Measurements from ENCODE around the gene IGSF8.

IGSF8 gene

GRCh38 chr1:160137216-160137862 lies 38.9 kb upstream of the IGSF8 start:
- in situ Hi-C loops (cut with MboI; ENCODE audit: low pct_unique_long_range_greater_than_20kb, low sequenced_read_pairs, unreplicated experiment) = no loop called here
- no peak for TF ChIP-seq CTCF (IDR thresholded peaks at IDR 0.05; ENCODE audit: extremely low read depth, insufficient read depth, missing control alignments)
- DNase-seq (ENCODE audit: low spot score) = no peak

GRCh38 chr1:160136926-160137200 lies 38.4 kb upstream of the IGSF8 start:
- in situ Hi-C loops (cut with MboI; ENCODE audit: low pct_unique_long_range_greater_than_20kb, low sequenced_read_pairs, unreplicated experiment) = no loop called here
- TF ChIP-seq CTCF (IDR thresholded peaks at IDR 0.05; ENCODE audit: extremely low read depth, insufficient read depth, missing control alignments) = no peak

GRCh38 chr1:160136121-160136925 lies 37.9 kb upstream of the IGSF8 start:
- no peak for TF ChIP-seq CTCF (IDR thresholded peaks at IDR 0.05; ENCODE audit: extremely low read depth, insufficient read depth, missing control alignments)
- in situ Hi-C loops (cut with MboI; ENCODE audit: low pct_unique_long_range_greater_than_20kb, low sequenced_read_pairs, unreplicated experiment) = no loop called here
- no peak for DNase-seq (ENCODE audit: low spot score)

More at GRCh38 chr1:160136926-160137200, 38.4 kb upstream of the IGSF8 start:
- DNase-seq (ENCODE audit: low spot score) = no peak

- no peak for TF ChIP-seq CTCF (IDR thresholded peaks at IDR 0.05; ENCODE audit: extremely low read depth, insufficient read depth, missing control alignments)
- no peak for DNase-seq (ENCODE audit: low spot score)
- in situ Hi-C loops (cut with MboI; ENCODE audit: low pct_unique_long_range_greater_than_20kb, low sequenced_read_pairs, unreplicated experiment) = no loop called here
Measured at GRCh38 chr1:160134791-160135572, 36.6 kb upstream of the IGSF8 start.

GRCh38 chr1:160133990-160134770 lies 35.8 kb upstream of the IGSF8 start:
- no peak for DNase-seq (ENCODE audit: low spot score)
- in situ Hi-C loops (cut with MboI; ENCODE audit: low pct_unique_long_range_greater_than_20kb, low sequenced_read_pairs, unreplicated experiment) = no loop called here
- TF ChIP-seq CTCF (IDR thresholded peaks at IDR 0.05; ENCODE audit: extremely low read depth, insufficient read depth, missing control alignments) = no peak

Measured in GM13977 (cell line).